HUES48 (cell line): Measurements from ENCODE around the gene ITSN1.

ENCODE experiments used
- H3K27ac ChIP-seq: one replicate; pipeline ENCODE4 v1.7.0; 2013; ENCODE audit warnings: low read depth, low read length, inconsistent platforms
- H3K27me3 ChIP-seq: 2 replicates; pipeline ENCODE4 v1.6.1; 2013; ENCODE audit warnings: mild to moderate bottlenecking, low read length; ENCODE audit not compliant: control insufficient read depth, insufficient read depth
- H3K36me3 ChIP-seq: 2 replicates; pipeline ENCODE4 v1.6.1; 2013; ENCODE audit warnings: low read length; ENCODE audit not compliant: control insufficient read depth, insufficient read depth
- H3K4me1 ChIP-seq: 2 replicates; pipeline ENCODE4 v1.6.1; 2013; ENCODE audit warnings: mild to moderate bottlenecking, low read length; ENCODE audit not compliant: control insufficient read depth, insufficient read depth
- H3K4me3 ChIP-seq: 2 replicates; pipeline ENCODE4 v1.5.1; 2013; ENCODE audit warnings: mild to moderate bottlenecking, low read depth, low read length
- H3K9ac ChIP-seq: 2 replicates; pipeline ENCODE4 v1.6.1; 2013; ENCODE audit warnings: mild to moderate bottlenecking, low read depth, low read length, moderate library complexity
- H3K9me3 ChIP-seq: 2 replicates; pipeline ENCODE4 v1.6.1; 2013; ENCODE audit warnings: low read length; ENCODE audit not compliant: control insufficient read depth, insufficient read depth

The ITSN1 gene

GRCh38 chr21:33937146-33937545 lies 294.8 kb downstream of the ITSN1 start:
- H3K4me1 ChIP-seq = peaks cover 2% of the 10 kb centered on the region
- H3K27ac ChIP-seq = no peak overlapping the region
- H3K4me3 ChIP-seq = no peak overlapping the region
- H3K36me3 ChIP-seq = no peaks in the 10 kb centered on the region
- H3K9ac ChIP-seq = no peak overlapping the region
- H3K9me3 ChIP-seq = no peaks in the 10 kb centered on the region
- H3K27me3 ChIP-seq = no peaks in the 10 kb centered on the region

- H3K36me3 ChIP-seq = no peaks in the 10 kb centered on the region
- H3K27me3 ChIP-seq = no peaks in the 10 kb centered on the region
- no peak overlapping the region for H3K9ac ChIP-seq
- no peak overlapping the region for H3K4me3 ChIP-seq
- H3K9me3 ChIP-seq = no peaks in the 10 kb centered on the region
- peaks cover 8% of the 10 kb centered on the region for H3K4me1 ChIP-seq
- no peak overlapping the region for H3K27ac ChIP-seq
These were observed 295.6 kb downstream of the ITSN1 start for GRCh38 chr21:33937931-33938339.

- H3K27ac ChIP-seq = no peak overlapping the region
- H3K4me3 ChIP-seq = no peak overlapping the region
- H3K4me1 ChIP-seq = peaks cover 8% of the 10 kb centered on the region
- H3K27me3 ChIP-seq = no peaks in the 10 kb centered on the region
- H3K9ac ChIP-seq = no peak overlapping the region
- no peaks in the 10 kb centered on the region for H3K36me3 ChIP-seq
- no peaks in the 10 kb centered on the region for H3K9me3 ChIP-seq
These were observed 296.1 kb downstream of the ITSN1 start for GRCh38 chr21:33938381-33938780.

GRCh38 chr21:33939226-33939625 lies 296.9 kb downstream of the ITSN1 start:
- Histone ChIP-seq H3K27ac (no peak overlapping the region), H3K9me3 (peaks cover 4% of the 10 kb centered on the region; the same call in 1 of the 2 replicates), H3K4me1 (peaks cover 8% of the 10 kb centered on the region), H3K36me3 (no peaks in the 10 kb centered on the region), H3K27me3 (no peaks in the 10 kb centered on the region), H3K4me3 (no peak overlapping the region), H3K9ac (no peak overlapping the region)

- Histone ChIP-seq H3K4me1 (peaks cover 8% of the 10 kb centered on the region), H3K4me3 (no peak overlapping the region), H3K27ac (no peak overlapping the region)
These were observed 298.0 kb downstream of the ITSN1 start for GRCh38 chr21:33940164-33940880.

GRCh38 chr21:33940881-33941245 lies 298.6 kb downstream of the ITSN1 start:
- H3K27ac ChIP-seq = no peak overlapping the region
- H3K4me1 ChIP-seq = peaks cover 8% of the 10 kb centered on the region
- no peaks in the 10 kb centered on the region for H3K27me3 ChIP-seq
- no peaks in the 10 kb centered on the region for H3K36me3 ChIP-seq
- no peak overlapping the region for H3K4me3 ChIP-seq
- H3K9me3 ChIP-seq = peaks cover 4% of the 10 kb centered on the region; the same call in 1 of the 2 replicates
- no peak overlapping the region for H3K9ac ChIP-seq

More at GRCh38 chr21:33940164-33940880, 298.0 kb downstream of the ITSN1 start:
- H3K9ac ChIP-seq = no peak overlapping the region
- peaks cover 4% of the 10 kb centered on the region; the same call in 1 of the 2 replicates for H3K9me3 ChIP-seq
- H3K27me3 ChIP-seq = no peaks in the 10 kb centered on the region
- H3K36me3 ChIP-seq = no peaks in the 10 kb centered on the region

- no peak overlapping the region for H3K9ac ChIP-seq
- peaks cover 4% of the 10 kb centered on the region; the same call in 1 of the 2 replicates for H3K9me3 ChIP-seq
- H3K36me3 ChIP-seq = no peaks in the 10 kb centered on the region
- peaks cover 15% of the 10 kb centered on the region for H3K4me1 ChIP-seq
- no peaks in the 10 kb centered on the region for H3K27me3 ChIP-seq
- H3K27ac ChIP-seq = peak overlapping the region; percentile 39
- H3K4me3 ChIP-seq = no peak overlapping the region
These were observed 300.1 kb downstream of the ITSN1 start for GRCh38 chr21:33942426-33942825.

- H3K4me1 ChIP-seq = peaks cover 23% of the 10 kb centered on the region
- H3K27me3 ChIP-seq = no peaks in the 10 kb centered on the region
- H3K36me3 ChIP-seq = no peaks in the 10 kb centered on the region
- H3K9ac ChIP-seq = no peak overlapping the region
- H3K9me3 ChIP-seq = peaks cover 4% of the 10 kb centered on the region; the same call in 1 of the 2 replicates
- no peak overlapping the region for H3K4me3 ChIP-seq
- no peak overlapping the region for H3K27ac ChIP-seq
These were observed 301.0 kb downstream of the ITSN1 start for GRCh38 chr21:33943293-33943692.

- Histone ChIP-seq H3K27ac (no peak overlapping the region), H3K9me3 (peaks cover 4% of the 10 kb centered on the region; the same call in 1 of the 2 replicates)
These were observed 302.0 kb downstream of the ITSN1 start for GRCh38 chr21:33944185-33944763.

GRCh38 chr21:33945652-33946270 lies 303.5 kb downstream of the ITSN1 start:
- H3K27ac ChIP-seq = no peak overlapping the region
- H3K36me3 ChIP-seq = no peaks in the 10 kb centered on the region
- H3K4me1 ChIP-seq = peaks cover 30% of the 10 kb centered on the region
- H3K9me3 ChIP-seq = peaks cover 4% of the 10 kb centered on the region; the same call in 1 of the 2 replicates
- no peaks in the 10 kb centered on the region for H3K27me3 ChIP-seq
- no peak overlapping the region for H3K4me3 ChIP-seq
- no peak overlapping the region for H3K9ac ChIP-seq

More at GRCh38 chr21:33944185-33944763, 302.0 kb downstream of the ITSN1 start:
- H3K9ac ChIP-seq = no peak overlapping the region
- H3K27me3 ChIP-seq = no peaks in the 10 kb centered on the region
- H3K36me3 ChIP-seq = no peaks in the 10 kb centered on the region
- no peak overlapping the region for H3K4me3 ChIP-seq
- H3K4me1 ChIP-seq = peaks cover 30% of the 10 kb centered on the region
